Measurements from ENCODE around the gene IGFLR1. TPM values are rescaled to one million over a fixed set of nuclear protein-coding genes. Genes with fewer than 3 reads are reported as not detected.

Gene IGFLR1
- total and polyA plus RNA-seq, 2 experiments from 2014 or later = 2.6 to 5.5 TPM

GRCh38 chr19:35736913-35737886, 5.1 kb downstream of the IGFLR1 start:
- TF ChIP-seq CTCF (IDR thresholded peaks at IDR 0.05; ENCODE audit: low read depth, low read length) = peak; percentile 2
- Histone ChIP-seq H3K9me3 (ENCODE audit: low read depth) (no peaks in the 10 kb centered on the region), H3K4me1 (ENCODE audit: low read depth) (peaks cover 3% of the 10 kb centered on the region), H3K4me3 (no peak overlapping the region), H3K36me3 (peaks cover 21% of the 10 kb centered on the region), H3K27me3 (no peaks in the 10 kb centered on the region), H3K27ac (no peak overlapping the region)
- no peak for DNase-seq (ENCODE audit: low read depth in 1 of 2, low spot score in 1 of 2)

- no peaks in the 10 kb centered on the region for H3K27me3 ChIP-seq
- TF ChIP-seq CTCF (IDR thresholded peaks at IDR 0.05; ENCODE audit: low read depth, low read length) = no peak
- peaks cover under 1% of the 10 kb centered on the region for H3K4me1 ChIP-seq (ENCODE audit: low read depth)
- no peak overlapping the region for H3K27ac ChIP-seq
- DNase-seq (ENCODE audit: low read depth in 1 of 2, low spot score in 1 of 2) = no peak
- H3K9me3 ChIP-seq (ENCODE audit: low read depth) = no peaks in the 10 kb centered on the region
- H3K4me3 ChIP-seq = no peak overlapping the region
- peaks cover 36% of the 10 kb centered on the region for H3K36me3 ChIP-seq
Observed at GRCh38 chr19:35734889-35735288, 7.4 kb downstream of the IGFLR1 start.

- H3K36me3 ChIP-seq = peaks cover 41% of the 10 kb centered on the region
Observed at GRCh38 chr19:35734273-35734672, 8.0 kb downstream of the IGFLR1 start.

GRCh38 chr19:35733180-35734125, 8.8 kb downstream of the IGFLR1 start:
- Histone ChIP-seq H3K27ac (no peak overlapping the region), H3K9me3 (ENCODE audit: low read depth) (no peaks in the 10 kb centered on the region), H3K27me3 (no peaks in the 10 kb centered on the region), H3K36me3 (peaks cover 42% of the 10 kb centered on the region), H3K4me3 (no peak overlapping the region), H3K4me1 (ENCODE audit: low read depth) (no peaks in the 10 kb centered on the region)
- no peak for TF ChIP-seq CTCF (IDR thresholded peaks at IDR 0.05; ENCODE audit: low read depth, low read length)
- DNase-seq (ENCODE audit: low read depth in 1 of 2, low spot score in 1 of 2) = no peak

More at GRCh38 chr19:35734273-35734672, 8.0 kb downstream of the IGFLR1 start:
- TF ChIP-seq CTCF (IDR thresholded peaks at IDR 0.05; ENCODE audit: low read depth, low read length) = no peak
- Histone ChIP-seq H3K27me3 (no peaks in the 10 kb centered on the region), H3K4me3 (no peak overlapping the region), H3K9me3 (ENCODE audit: low read depth) (no peaks in the 10 kb centered on the region), H3K4me1 (ENCODE audit: low read depth) (no peaks in the 10 kb centered on the region), H3K27ac (no peak overlapping the region)
- no peak for DNase-seq (ENCODE audit: low read depth in 1 of 2, low spot score in 1 of 2)

GRCh38 chr19:35732540-35733179, 9.6 kb downstream of the IGFLR1 start:
- Histone ChIP-seq H3K27me3 (no peaks in the 10 kb centered on the region), H3K9me3 (ENCODE audit: low read depth) (no peaks in the 10 kb centered on the region), H3K27ac (no peak overlapping the region), H3K36me3 (peaks cover 46% of the 10 kb centered on the region), H3K4me1 (ENCODE audit: low read depth) (no peaks in the 10 kb centered on the region), H3K4me3 (no peak overlapping the region)
- DNase-seq (ENCODE audit: low read depth in 1 of 2, low spot score in 1 of 2) = no peak
- TF ChIP-seq CTCF (IDR thresholded peaks at IDR 0.05; ENCODE audit: low read depth, low read length) = no peak

All from cardiac muscle cell (in vitro differentiated cells and primary cell).